GM19238 (cell line): ENCODE measurements around the gene PERP.
A peak's percentile ranks its signal among the peaks of the same experiment; 100 is the strongest.
"Not testable (repeated sequence)": the region's sequence is repeated elsewhere in the genome, so short reads cannot be mapped to it uniquely, and the experiment has no call there.

Source experiments
- DNase-seq: peaks from one replicate; pipeline ENCODE4 v3.0.0; 2011; ENCODE audit warnings: low spot score; ENCODE audit not compliant: insufficient read length

The PERP gene

GRCh38 chr6:138107078-138107751, at the start of gene PERP:
Gene PERP (minus strand): TSS chr6:138107419. CDS start chr6:138107340, 79 bp downstream.
- peak; percentile 31 for DNase-seq

- no peak for DNase-seq
Observed at GRCh38 chr6:138155443-138155842, 48.2 kb upstream of the PERP start.

GRCh38 chr6:138146544-138146943, 39.3 kb upstream of the PERP start:
- DNase-seq = no peak

- no peak for DNase-seq
Observed at GRCh38 chr6:138145402-138145801, 38.2 kb upstream of the PERP start.

GRCh38 chr6:138142806-138143205, 35.6 kb upstream of the PERP start:
- DNase-seq = no peak

- no peak for DNase-seq
Observed at GRCh38 chr6:138129190-138129589, 22.0 kb upstream of the PERP start.

- no peak for DNase-seq
Observed at GRCh38 chr6:138128096-138128495, 20.9 kb upstream of the PERP start.

GRCh38 chr6:138124096-138124495, 16.9 kb upstream of the PERP start:
- DNase-seq = no peak

- DNase-seq = no peak
Observed at GRCh38 chr6:138119976-138120375, 12.8 kb upstream of the PERP start.

GRCh38 chr6:138119229-138119628, 12.0 kb upstream of the PERP start:
- not testable (repeated sequence) for DNase-seq

- no peak for DNase-seq
Observed at GRCh38 chr6:138117376-138117914, 10.2 kb upstream of the PERP start.

- no peak for DNase-seq
Observed at GRCh38 chr6:138116661-138116999, 9.4 kb upstream of the PERP start.

GRCh38 chr6:138115877-138116660, 8.8 kb upstream of the PERP start:
- peak; percentile 45 for DNase-seq

- no peak for DNase-seq
Observed at GRCh38 chr6:138115201-138115600, 8.0 kb upstream of the PERP start.

- DNase-seq = no peak
Observed at GRCh38 chr6:138113588-138114210, 6.5 kb upstream of the PERP start.

- DNase-seq = no peak
Observed at GRCh38 chr6:138110229-138110628, 3.0 kb upstream of the PERP start.

- DNase-seq = no peak
Observed at GRCh38 chr6:138109042-138109997, 2.1 kb upstream of the PERP start.

- DNase-seq = no peak
Observed at GRCh38 chr6:138107752-138108592, 753 bp upstream of the PERP start.

GRCh38 chr6:138106665-138107077, 548 bp downstream of the PERP start:
- no peak for DNase-seq
